IMR-90 (cell line): ENCODE results near the gene NBEA. TPM values are rescaled to one million over a fixed set of nuclear protein-coding genes. Genes with fewer than 3 reads are reported as not detected.

Experiments
- ATAC-seq: fragments of 200-7000 bp; cut with Tn5 transposase; 2 replicates; pipeline ENCODE4 v1.9.1; 2020; ENCODE audit warnings: low read depth, mild to moderate bottlenecking, moderate library complexity
- BruUV-seq: library from RNA; stranded (reverse); fragments of 400-500 nt; replicated peaks from 2 replicates; lab custom pipeline; 2021; lab: Mats Ljungman, UMichigan
- CTCF ChIA-PET: fragments of 300-600 bp; formaldehyde crosslinking; extraction: SDS; loops from one replicate; lab custom pipeline; 2021; ENCODE audit warnings: antibody characterized with exemption; lab: Yijun Ruan, JAX
- POLR2A ChIA-PET: fragments of 300-600 bp; sonication (Branson Sonifier 250); formaldehyde crosslinking; loops from one replicate; lab custom pipeline; 2022; ENCODE audit warnings: antibody characterized with exemption; ENCODE audit not compliant: unreplicated experiment; lab: Charles Lee
- DNase-seq: peaks from one replicate; pipeline ENCODE4 v3.0.0; 2013
- H2AFZ ChIP-seq: replicated peaks from 2 replicates; pipeline ENCODE3; 2013; ENCODE audit warnings: low read length, mild to moderate bottlenecking; ENCODE audit not compliant: poor library complexity
- H2AK5ac ChIP-seq: 2 replicates; pipeline ENCODE4 v1.6.1; 2013; ENCODE audit warnings: low read depth, low read length, inconsistent platforms
- H2AK9ac ChIP-seq: replicated peaks from 2 replicates; pipeline ENCODE3; 2013; ENCODE audit warnings: mild to moderate bottlenecking, low read depth, low read length, moderate library complexity; ENCODE audit not compliant: poor library complexity
- H2BK120ac ChIP-seq: 2 replicates; pipeline ENCODE4 v1.6.1; 2013; ENCODE audit warnings: low read depth, low read length, inconsistent platforms
- H2BK15ac ChIP-seq: 3 replicates; pipeline ENCODE4 v1.6.1; 2013; ENCODE audit warnings: low read depth, low read length, inconsistent platforms
- H2BK20ac ChIP-seq: 2 replicates; pipeline ENCODE4 v1.6.1; 2013; ENCODE audit warnings: low read depth, mild to moderate bottlenecking, inconsistent platforms, low read length, moderate library complexity
- H2BK5ac ChIP-seq: 2 replicates; pipeline ENCODE4 v1.6.1; 2013; ENCODE audit warnings: mild to moderate bottlenecking, low read depth, low read length, inconsistent platforms; ENCODE audit not compliant: poor library complexity, severe bottlenecking
- H3K14ac ChIP-seq: replicated peaks from 2 replicates; pipeline ENCODE4 v1.6.1; 2013; ENCODE audit warnings: low read depth, low read length, inconsistent platforms
- H3K18ac ChIP-seq: 2 replicates; pipeline ENCODE4 v1.6.1; 2013; ENCODE audit warnings: low read depth, low read length, control low read depth
- H3K23ac ChIP-seq: 2 replicates; pipeline ENCODE4 v1.6.1; 2013; ENCODE audit warnings: low read depth, low read length, inconsistent platforms
- H3K27ac ChIP-seq: 2 replicates; pipeline ENCODE4 v1.5.1; 2013; ENCODE audit warnings: mild to moderate bottlenecking, control low read depth, low read length; ENCODE audit not compliant: insufficient read depth
- H3K27me3 ChIP-seq: 2 replicates; pipeline ENCODE4 v1.6.1; 2013; ENCODE audit warnings: low read length; ENCODE audit not compliant: control insufficient read depth, insufficient read depth
- H3K36me3 ChIP-seq: 2 replicates; pipeline ENCODE4 v1.6.1; 2013; ENCODE audit warnings: low read length, mixed read lengths; ENCODE audit not compliant: control insufficient read depth, insufficient read depth
- H3K4ac ChIP-seq: 2 replicates; pipeline ENCODE4 v1.6.1; 2013; ENCODE audit warnings: low read depth, low read length, inconsistent platforms
- H3K4me1 ChIP-seq: 2 replicates; pipeline ENCODE4 v1.6.1; 2013; ENCODE audit warnings: low read length, mixed read lengths; ENCODE audit not compliant: control insufficient read depth, insufficient read depth
- H3K4me2 ChIP-seq: 2 replicates; pipeline ENCODE4 v1.6.1; 2013; ENCODE audit warnings: low read depth, mild to moderate bottlenecking, control low read depth, low read length, moderate library complexity
- H3K4me3 ChIP-seq: 2 replicates; pipeline ENCODE4 v1.5.1; 2013; ENCODE audit warnings: low read depth, mild to moderate bottlenecking, control low read depth, low read length, moderate library complexity; ENCODE audit not compliant: insufficient read depth
- H3K56ac ChIP-seq: 2 replicates; pipeline ENCODE4 v1.6.1; 2013; ENCODE audit warnings: low read length, inconsistent platforms; ENCODE audit not compliant: insufficient read depth; ENCODE audit errors: extremely low read depth
- H3K79me1 ChIP-seq, 2 experiments: 2 replicates each; pipeline ENCODE4 v1.6.1; 2013; ENCODE audit warnings: low read length in 2 of 2, inconsistent platforms in 1 of 2, low read depth in 1 of 2
- H3K9ac ChIP-seq: 2 replicates; pipeline ENCODE4 v1.6.1; 2013; ENCODE audit warnings: low read depth, low read length, control low read depth
- H3K9me1 ChIP-seq: 2 replicates; pipeline ENCODE4 v1.6.1; 2013; ENCODE audit warnings: low read length, inconsistent platforms; ENCODE audit not compliant: insufficient read depth
- H3K9me3 ChIP-seq: 2 replicates; pipeline ENCODE4 v1.6.1; 2013; ENCODE audit warnings: low read length; ENCODE audit not compliant: control insufficient read depth, insufficient read depth
- H4K20me1 ChIP-seq: 2 replicates; pipeline ENCODE4 v1.6.1; 2013; ENCODE audit warnings: low read length, inconsistent platforms; ENCODE audit not compliant: insufficient read depth
- H4K5ac ChIP-seq: 2 replicates; pipeline ENCODE4 v1.6.1; 2013; ENCODE audit warnings: mild to moderate bottlenecking, low read depth, low read length, control low read depth
- H4K8ac ChIP-seq, 2 experiments: 2 replicates each; pipeline ENCODE4 v1.6.1; 2013; ENCODE audit warnings: low read depth in 2 of 2, low read length in 2 of 2, control low read depth in 1 of 2, inconsistent platforms in 1 of 2
- H4K91ac ChIP-seq: 2 replicates; pipeline ENCODE4 v1.6.1; 2013; ENCODE audit warnings: low read depth, low read length, inconsistent platforms; ENCODE audit not compliant: insufficient read depth
- CEBPB ChIP-seq: IDR thresholded peaks from 2 replicates; pipeline ENCODE4 v1.6.1; 2012; ENCODE audit warnings: low read depth, low read length, improper control_type of control experiment
- MAFK ChIP-seq: IDR thresholded peaks from 2 replicates; pipeline ENCODE4 v1.6.1; 2012; ENCODE audit warnings: low read depth, low read length, improper control_type of control experiment
- MAZ ChIP-seq: IDR thresholded peaks from 2 replicates; pipeline ENCODE4 v1.6.1; 2012; ENCODE audit warnings: low read depth, mild to moderate bottlenecking, low read length, improper control_type of control experiment, moderate library complexity, borderline replicate concordance
- MXI1 ChIP-seq: IDR thresholded peaks from 2 replicates; pipeline ENCODE4 v1.6.1; 2012; ENCODE audit warnings: low read depth, mild to moderate bottlenecking, low read length, moderate library complexity, borderline replicate concordance
- POLR2A ChIP-seq: IDR thresholded peaks from 2 replicates; pipeline ENCODE4 v1.6.1; 2012; ENCODE audit warnings: mild to moderate bottlenecking, low read depth, low read length
- RAD21 ChIP-seq: IDR thresholded peaks from 2 replicates; pipeline ENCODE4 v1.6.1; 2012; ENCODE audit warnings: low read length, improper control_type of control experiment
- RFX5 ChIP-seq: IDR thresholded peaks from 2 replicates; pipeline ENCODE4 v1.8.0; 2012; ENCODE audit warnings: low read depth, mild to moderate bottlenecking, low read length, moderate library complexity
- SMC3 ChIP-seq: fragments of 150-350 bp; IDR thresholded peaks from 2 replicates; pipeline ENCODE4 v1.6.1; 2016; ENCODE audit warnings: low read depth, mild to moderate bottlenecking, antibody characterized with exemption, low read length, moderate library complexity
- WGBS, 2 experiments: methylation state at CpG; one replicate each; pipeline versions ENCODE4 v1.1.5 to v1.1.7; 2013; ENCODE audit warnings: missing lambda C conversion rate in 2 of 2; ENCODE audit not compliant: insufficient read length in 1 of 2; ENCODE audit errors: extremely low coverage in 2 of 2; 5-methylcytosine and 5-hydroxymethylcytosine counted together
- dilution Hi-C: fragments of 300-500 bp; cut with HindIII; formaldehyde crosslinking; loops from one replicate; pipeline ENCODE4 v1.14.3; 2018; ENCODE audit warnings: low sequenced_read_pairs; ENCODE audit not compliant: unreplicated experiment
- in situ Hi-C: fragments of 300-500 bp; cut with MboI; formaldehyde crosslinking; loops from 3 replicates; pipeline ENCODE4 v1.14.3; 2019; ENCODE audit warnings: low sequenced_read_pairs, inconsistent platforms, mixed read lengths
- intact Hi-C: fragments of 100-400 bp; cut with micrococcal nuclease; formaldehyde crosslinking; loops from 2 replicates; pipeline ENCODE4 v1.10.0; 2022
- polyA plus RNA-seq, 3 experiments: library from polyadenylated mRNA; depleted of rRNA; stranded (reverse); fragments of >200 nt; gene quantifications; 2 replicates each; pipeline ENCODE4 v1.2.3, GENCODE V29; 2012; ENCODE audit warnings: low replicate concordance in 1 of 3
- total RNA-seq: library from RNA; depleted of rRNA; stranded (reverse); fragments of >200 nt; gene quantifications from 2 replicates; pipeline ENCODE4 v1.2.3, GENCODE V29; 2012
- TF ChIP-seq, protein P1 (sequence below): fragments of 150-350 bp; IDR thresholded peaks from 2 replicates; pipeline ENCODE4 v1.6.1; 2017; ENCODE audit warnings: mild to moderate bottlenecking, antibody characterized with exemption, low read length, low read depth

Gene NBEA
- total and polyA plus RNA-seq, 2 of the 4 experiments (the other 2 are of a cell fraction), result 0.82 to 2.2 TPM

DNA sequence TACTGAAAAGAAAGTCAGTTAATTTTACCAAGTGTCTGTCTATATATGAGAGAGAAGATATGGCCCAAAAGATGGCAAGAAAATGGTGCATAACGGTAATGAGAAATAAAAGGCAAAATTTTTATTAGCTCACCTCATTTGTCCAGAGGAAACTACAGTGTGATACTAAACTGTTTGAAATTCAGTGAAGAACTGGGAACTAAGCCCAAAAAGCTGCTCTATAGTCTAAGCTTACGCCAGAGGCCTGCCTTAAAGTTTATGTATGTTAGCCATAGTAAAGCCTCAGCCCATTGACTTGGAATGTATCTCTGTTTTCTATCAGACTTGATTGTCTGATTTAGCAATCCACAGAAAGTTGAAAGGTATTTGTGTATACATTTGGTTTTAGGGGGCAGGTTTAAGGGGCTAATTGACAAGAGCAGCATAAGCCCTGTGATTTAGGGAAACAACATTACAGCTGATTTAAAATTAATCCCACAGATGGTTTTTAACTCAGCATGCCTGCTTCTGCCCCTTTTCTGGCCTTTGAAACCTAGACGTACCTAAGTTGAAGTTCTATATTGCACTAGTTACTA, 625.4 kb downstream of the NBEA start:
- Histone ChIP-seq H4K91ac (no peak overlapping the region), H4K5ac (no peak overlapping the region), H3K79me1 (no peaks in the 10 kb centered on the region), H3K4me1 (no peaks in the 10 kb centered on the region), H2BK15ac (no peak overlapping the region), H3K9me1 (no peaks in the 10 kb centered on the region), H3K27ac (no peak overlapping the region), H3K36me3 (no peaks in the 10 kb centered on the region), H2BK20ac (no peak overlapping the region), H3K4me3 (no peak overlapping the region), H3K56ac (no peak overlapping the region), H3K4me2 (no peak overlapping the region), H2AK5ac (no peak overlapping the region), H3K23ac (no peak overlapping the region), H3K27me3 (no peaks in the 10 kb centered on the region), H3K18ac (no peak overlapping the region), H3K14ac (no peak overlapping the region), H4K8ac (no peak overlapping the region), H3K9ac (no peak overlapping the region), H2BK120ac (no peak overlapping the region), H3K4ac (no peak overlapping the region), H2AK9ac (no peak overlapping the region), H3K9me3 (no peaks in the 10 kb centered on the region), H2AFZ (no peak overlapping the region), H2BK5ac (no peak overlapping the region), H4K20me1 (no peaks in the 10 kb centered on the region)
- WGBS, 2 experiments, result no CpG with 5 or more reads among the region's 3 CpGs
- intact Hi-C loops (no loop called here), dilution Hi-C loops (no loop called here), in situ Hi-C loops (no loop called here)
- DNase-seq (no peak), ATAC-seq (no peak)
- TF ChIP-seq SMC3 (no peak), MAFK (no peak), RFX5 (no peak), CEBPB (no peak), POLR2A (no peak), RAD21 (no peak), MXI1 (no peak), MAZ (no peak)
- TF ChIP-seq, protein P1, sequence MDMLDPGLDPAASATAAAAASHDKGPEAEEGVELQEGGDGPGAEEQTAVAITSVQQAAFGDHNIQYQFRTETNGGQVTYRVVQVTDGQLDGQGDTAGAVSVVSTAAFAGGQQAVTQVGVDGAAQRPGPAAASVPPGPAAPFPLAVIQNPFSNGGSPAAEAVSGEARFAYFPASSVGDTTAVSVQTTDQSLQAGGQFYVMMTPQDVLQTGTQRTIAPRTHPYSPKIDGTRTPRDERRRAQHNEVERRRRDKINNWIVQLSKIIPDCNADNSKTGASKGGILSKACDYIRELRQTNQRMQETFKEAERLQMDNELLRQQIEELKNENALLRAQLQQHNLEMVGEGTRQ, result no peak
- ChIA-PET CTCF (interaction anchor here (0.6 kb wide), 1 partner anchor 19 kb away, joined by 3 read pairs; no protein-coding TSS in a partner anchor), POLR2A (no interaction called here)
- BruUV-seq, result no TSS peak
